GM12878 (cell line): Measurements from ENCODE around the gene PPIL6. TPM values are rescaled to one million over a fixed set of nuclear protein-coding genes. Genes with fewer than 3 reads are reported as not detected.

ENCODE experiments used
- ATAC-seq: fragments of 200-7000 bp; cut with Tn5 transposase; 3 replicates; pipeline ENCODE4 v1.9.1; 2020; ENCODE audit warnings: mild to moderate bottlenecking, moderate library complexity
- BruUV-seq: library from RNA; stranded (reverse); fragments of 400-500 nt; replicated peaks from 2 replicates; lab custom pipeline; 2021; lab: Mats Ljungman, UMichigan
- CTCF ChIA-PET: fragments of 300-600 bp; sonication (Branson Sonifier 250); formaldehyde crosslinking; extraction: SDS; loops from one replicate; lab custom pipeline; 2021; ENCODE audit warnings: inconsistent platforms; lab: Yijun Ruan, JAX
- POLR2A ChIA-PET: fragments of 350-600 bp; formaldehyde crosslinking; extraction: SDS; loops from one replicate; lab custom pipeline; 2021; ENCODE audit warnings: inconsistent platforms; lab: Charles Lee
- RAD21 ChIA-PET: fragments of 300-600 bp; sonication (Branson Sonifier 250); formaldehyde crosslinking; loops from one replicate; lab custom pipeline; 2023; ENCODE audit warnings: antibody characterized with exemption; ENCODE audit not compliant: unreplicated experiment; lab: Charles Lee
- SMC1A ChIA-PET: fragments of 300-600 bp; sonication (Branson Sonifier 250); formaldehyde crosslinking; loops from one replicate; lab custom pipeline; 2023; ENCODE audit not compliant: unreplicated experiment, uncharacterized antibody; lab: Charles Lee
- DNase-seq: peaks from one replicate; pipeline ENCODE4 v3.0.0-alpha.2; 2011; ENCODE audit warnings: low read depth, low spot score
- FAIRE-seq: peaks from 3 replicates; lab custom pipeline; 2011; peaks lifted over from hg19 to GRCh38; lab: Jason Lieb, UNC
- H2AFZ ChIP-seq: 2 replicates; pipeline ENCODE4 v1.6.0; 2011; ENCODE audit warnings: low read depth, low read length, control low read depth; ENCODE audit not compliant: control insufficient read depth
- H3K27ac ChIP-seq: 2 replicates; pipeline ENCODE4 v1.5.1; 2011; ENCODE audit warnings: control low read depth; ENCODE audit not compliant: control insufficient read depth, insufficient read depth
- H3K27me3 ChIP-seq, 2 experiments: replicated peaks in 1 of 2; 2 replicates each; pipeline versions ENCODE4 v1.6.0 to v1.6.1; 2011; ENCODE audit warnings: low read length in 1 of 2; ENCODE audit not compliant: control insufficient read depth in 2 of 2, insufficient read depth in 2 of 2
- H3K36me3 ChIP-seq, 2 experiments: 2 replicates each; pipeline ENCODE4 v1.5.1; 2011; ENCODE audit warnings: low read length in 1 of 2; ENCODE audit not compliant: control insufficient read depth in 2 of 2, insufficient read depth in 2 of 2
- H3K4me1 ChIP-seq: 2 replicates; pipeline ENCODE4 v1.6.1; 2011; ENCODE audit warnings: mild to moderate bottlenecking, low read length, moderate library complexity, mixed read lengths; ENCODE audit not compliant: control insufficient read depth, insufficient read depth
- H3K4me2 ChIP-seq: 2 replicates; pipeline ENCODE4 v1.6.0; 2011; ENCODE audit warnings: control low read depth; ENCODE audit not compliant: control insufficient read depth, insufficient read depth
- H3K4me3 ChIP-seq: fragments of 200-600 bp; sonication (generic); 2 replicates; pipeline ENCODE4 v1.5.1; 2016
- H3K79me2 ChIP-seq: 2 replicates; pipeline ENCODE4 v1.6.0; 2011; ENCODE audit warnings: low read length; ENCODE audit not compliant: control insufficient read depth, insufficient read depth
- H3K9ac ChIP-seq: 2 replicates; pipeline ENCODE4 v1.8.0; 2011; ENCODE audit warnings: low read length, control low read depth, mixed read lengths; ENCODE audit not compliant: control insufficient read depth, insufficient read depth
- H3K9me3 ChIP-seq: replicated peaks from 3 replicates; pipeline ENCODE4 v1.5.1; 2011; ENCODE audit warnings: mild to moderate bottlenecking, low read length; ENCODE audit not compliant: control insufficient read depth, insufficient read depth
- H4K20me1 ChIP-seq: 2 replicates; pipeline ENCODE4 v1.6.0; 2011; ENCODE audit not compliant: control insufficient read depth, insufficient read depth
- BCLAF1 ChIP-seq: fragments of 450-650 bp; IDR thresholded peaks from 2 replicates; pipeline ENCODE4 v1.6.1; 2017; ENCODE audit warnings: antibody characterized with exemption, mild to moderate bottlenecking, moderate library complexity
- CTCF ChIP-seq, 3 experiments: IDR thresholded peaks in 2 of 3; conservative IDR thresholded peaks in 1 of 3; 2 replicates each; pipeline ENCODE4 v1.5.1; 2011; ENCODE audit warnings: low read depth in 3 of 3, low read length in 3 of 3, mild to moderate bottlenecking in 3 of 3, control low read depth in 2 of 3, moderate library complexity in 2 of 3, inconsistent platforms in 1 of 3, mixed read lengths in 1 of 3; ENCODE audit not compliant: control insufficient read depth in 2 of 3, insufficient read depth in 1 of 3; ENCODE audit errors: extremely low read depth in 1 of 3
- E2F8 ChIP-seq: fragments of 450-650 bp; IDR thresholded peaks from 2 replicates; pipeline ENCODE4 v1.6.1; 2018; ENCODE audit warnings: mild to moderate bottlenecking, low read depth, moderate library complexity; ENCODE audit not compliant: partially characterized antibody
- IKZF1 ChIP-seq: fragments of 450-650 bp; conservative IDR thresholded peaks from 2 replicates; pipeline ENCODE4 v1.6.1; 2017; ENCODE audit warnings: antibody characterized with exemption, mild to moderate bottlenecking
- JUNB ChIP-seq: IDR thresholded peaks from 2 replicates; pipeline ENCODE4 v1.6.1; 2016; ENCODE audit warnings: antibody characterized with exemption, mild to moderate bottlenecking
- MEF2A ChIP-seq: IDR thresholded peaks from 2 replicates; pipeline ENCODE4 v1.6.1; 2011; ENCODE audit warnings: low read depth, mild to moderate bottlenecking, low read length, moderate library complexity; ENCODE audit not compliant: insufficient read depth
- NBN ChIP-seq: fragments of 450-650 bp; IDR thresholded peaks from 2 replicates; pipeline ENCODE4 v1.6.1; 2016
- NR2C1 ChIP-seq: fragments of 450-650 bp; IDR thresholded peaks from 2 replicates; pipeline ENCODE4 v1.6.1; 2017; ENCODE audit warnings: antibody characterized with exemption, mild to moderate bottlenecking, moderate library complexity
- PML ChIP-seq: IDR thresholded peaks from 2 replicates; pipeline ENCODE4 v1.6.1; 2012; ENCODE audit warnings: low read length, inconsistent platforms
- RELA ChIP-seq: fragments of 450-650 bp; IDR thresholded peaks from 2 replicates; pipeline ENCODE4 v1.8.0; 2014; ENCODE audit warnings: borderline replicate concordance; ENCODE audit not compliant: partially characterized antibody
- SKIL ChIP-seq: fragments of 450-650 bp; IDR thresholded peaks from 2 replicates; pipeline ENCODE4 v1.6.1; 2017; ENCODE audit warnings: mild to moderate bottlenecking, low read depth, inconsistent platforms; ENCODE audit not compliant: poor library complexity, severe bottlenecking
- SMAD5 ChIP-seq: IDR thresholded peaks from 2 replicates; pipeline ENCODE4 v1.6.1; 2016; ENCODE audit warnings: antibody characterized with exemption, low read depth
- SRF ChIP-seq, 2 experiments: IDR thresholded peaks; 2 replicates each; pipeline ENCODE4 v1.6.1; 2011; ENCODE audit warnings: low read depth in 2 of 2, low read length in 2 of 2, mild to moderate bottlenecking in 1 of 2, moderate library complexity in 1 of 2
- TAF1 ChIP-seq: IDR thresholded peaks from 2 replicates; pipeline ENCODE4 v1.6.1; 2011; ENCODE audit warnings: mild to moderate bottlenecking, low read depth, low read length, borderline replicate concordance
- ZNF622 ChIP-seq: fragments of 450-650 bp; IDR thresholded peaks from 2 replicates; pipeline ENCODE4 v1.6.1; 2017; ENCODE audit warnings: mild to moderate bottlenecking, inconsistent platforms
- in situ Hi-C: fragments of 300-500 bp; cut with MboI; formaldehyde crosslinking; loops from 9 replicates; pipeline ENCODE4 v1.14.3; 2018; ENCODE audit warnings: mixed read lengths
- intact Hi-C: fragments of 100-400 bp; cut with micrococcal nuclease; formaldehyde crosslinking; loops from one replicate; pipeline ENCODE4 v1.14.2; 2022; ENCODE audit not compliant: unreplicated experiment
- polyA plus RNA-seq, 11 experiments: library from polyadenylated mRNA; depleted of rRNA in 4 of 11; unstranded in 6 of 11; stranded (reverse) in 5 of 11; fragments of >200 nt; fragmentation: Nextera tagmentation in 4 of 11; fragmentation: Illumina TruSeq in 1 of 11; extraction: Ambion mirVana in 4 of 11; extraction: Trizol in 1 of 11; gene quantifications; 1 replicate in 1 of 11; 2 replicates in 10 of 11; pipeline versions ENCODE4 v1.2.1 to v1.2.3, GENCODE V29; 2011 to 2016; ENCODE audit warnings: inconsistent platforms in 2 of 11, missing spikeins in 2 of 11, low read depth in 1 of 11
- total RNA-seq, 4 experiments: library from RNA; depleted of rRNA in 3 of 4; stranded (reverse); fragments of >200 nt in 3 of 4; fragmentation: Illumina TruSeq in 1 of 4; extraction: Trizol in 1 of 4; gene quantifications; 2 replicates each; pipeline versions ENCODE4 v1.2.1 to v1.2.3, GENCODE V29; 2013 to 2021

PPIL6 gene
- total and polyA plus RNA-seq, 10 of the 15 experiments (the other 5 are each of a cell fraction or from before 2014, with no cell fraction given): 0.01 to 0.26 (median 0.12) TPM; not detected in 5

- H3K4me3 ChIP-seq: no peak overlapping the region
- no peaks in the 10 kb centered on the region for H3K4me1 ChIP-seq
- H2AFZ ChIP-seq: no peak overlapping the region
- no peaks in the 10 kb centered on the region for H3K36me3 ChIP-seq
- intact Hi-C loops: no loop called here
- H3K9ac ChIP-seq: no peak overlapping the region
- H3K27me3 ChIP-seq: no peaks in the 10 kb centered on the region
- ChIA-PET POLR2A (interaction anchor here (0.6 to 1.1 kb wide), 2 partner anchors 17 to 21 kb away, joined by 3 to 6 read pairs; no protein-coding TSS in a partner anchor), RAD21 (interaction anchor here (0.6 kb wide), 1 partner anchor 41 kb away, joined by 3 read pairs; no protein-coding TSS in a partner anchor), SMC1A (no interaction called here), CTCF (no interaction called here)
- H3K4me2 ChIP-seq: no peak overlapping the region
- DNase-seq (no peak), ATAC-seq (no peak), FAIRE-seq (no peak)
- no peaks in the 10 kb centered on the region for H3K79me2 ChIP-seq
- no peaks in the 10 kb centered on the region for H3K9me3 ChIP-seq
- no peak overlapping the region for H3K27ac ChIP-seq
- BruUV-seq: no TSS peak
- in situ Hi-C loops: no loop called here
- H4K20me1 ChIP-seq: no peaks in the 10 kb centered on the region
- TF ChIP-seq SRF (IDR thresholded peaks at IDR 0.05; ENCODE audit: low read depth in 2 of 2, low read length in 2 of 2) (no peak), PML (no peak), JUNB (no peak), TAF1 (no peak), SKIL (no peak), MEF2A (no peak), IKZF1 (no peak), NR2C1 (no peak), ZNF622 (no peak), RELA (no peak), SMAD5 (no peak), NBN (no peak), BCLAF1 (no peak), CTCF (IDR thresholded peaks at IDR 0.05 in 2 of 3, conservative IDR thresholded peaks at IDR 0.05 in 1 of 3; ENCODE audit: control insufficient read depth in 2 of 3, extremely low read depth in 1 of 3, insufficient read depth in 1 of 3, low read depth in 3 of 3, low read length in 3 of 3) (no peak), E2F8 (no peak)
Measured at GRCh38 chr6:109488001-109488400, 47.6 kb upstream of the PPIL6 start.
